ENCODE data around the gene PLCB1.
A peak's percentile ranks its signal among the peaks of the same experiment; 100 is the strongest.

PLCB1 gene

DNA sequence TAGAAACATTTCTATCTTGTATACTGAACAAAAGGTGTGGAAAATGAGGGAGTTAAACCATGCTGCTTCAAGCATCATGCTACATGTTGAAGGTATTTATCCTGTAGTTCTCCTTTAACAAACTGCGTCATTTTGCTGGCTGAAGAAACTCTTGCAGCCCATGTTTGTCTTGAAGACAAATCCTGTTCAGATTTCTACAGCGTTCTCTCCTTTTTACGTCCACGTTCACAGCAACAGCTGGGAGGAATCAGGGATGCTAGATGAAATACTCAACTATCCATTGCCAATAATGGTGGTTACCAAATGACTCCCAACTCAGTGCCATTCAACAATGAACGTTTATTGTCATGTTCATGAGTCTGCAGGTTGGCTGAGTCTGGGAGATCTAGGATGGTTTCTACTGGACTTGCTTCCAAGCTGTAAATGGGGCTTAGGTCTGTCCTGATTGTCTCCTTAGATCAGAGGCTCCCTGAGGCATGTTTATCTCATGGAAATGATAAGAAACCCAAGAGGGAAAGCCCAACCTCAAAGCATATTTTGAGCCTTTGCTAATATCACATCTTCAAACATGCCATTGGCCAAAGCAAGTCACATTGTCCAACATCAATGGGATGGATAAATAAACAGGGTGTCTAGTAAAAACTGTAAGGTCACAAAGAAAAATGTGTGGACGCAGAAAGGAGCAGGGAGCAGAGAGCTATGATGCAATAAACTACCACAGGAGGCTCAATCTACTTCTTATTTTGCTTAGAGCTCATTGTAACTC is 2.7 kb upstream of the PLCB1 start:
- Histone ChIP-seq H3K36me3 (ENCODE audit: control insufficient read depth, insufficient read depth, low read length) (no peaks in the 10 kb centered on the region), H3K27me3 (ENCODE audit: control insufficient read depth, insufficient read depth, low read length) (peaks cover 23% of the 10 kb centered on the region), H3K4me1 (ENCODE audit: control insufficient read depth, insufficient read depth, low read length) (peaks cover 37% of the 10 kb centered on the region), H3K9me3 (ENCODE audit: control insufficient read depth, insufficient read depth, low read depth, low read length) (0 out of 2 replicates have a peak, but pooled peaks cover 2% of the 10 kb centered on the region), H3K9ac (ENCODE audit: low read length) (no peak overlapping the region), H3K4me3 (ENCODE audit: low read depth, low read length) (no peak overlapping the region), H3K27ac (ENCODE audit: low read depth, low read length) (no peak overlapping the region)

- Histone ChIP-seq H3K27ac (ENCODE audit: low read depth, low read length) (no peak overlapping the region), H3K9ac (ENCODE audit: low read length) (no peak overlapping the region), H3K36me3 (ENCODE audit: control insufficient read depth, insufficient read depth, low read length) (no peaks in the 10 kb centered on the region), H3K4me3 (ENCODE audit: low read depth, low read length) (peak overlapping the region; percentile 78), H3K4me1 (ENCODE audit: control insufficient read depth, insufficient read depth, low read length) (peaks cover 37% of the 10 kb centered on the region), H3K27me3 (ENCODE audit: control insufficient read depth, insufficient read depth, low read length) (peaks cover 26% of the 10 kb centered on the region), H3K9me3 (ENCODE audit: control insufficient read depth, insufficient read depth, low read depth, low read length) (0 out of 2 replicates have a peak, but pooled peaks cover 2% of the 10 kb centered on the region)
These were observed 1.1 kb upstream of the PLCB1 start for GRCh38 chr20:8130840-8131526.

- no peaks in the 10 kb centered on the region for H3K36me3 ChIP-seq (ENCODE audit: control insufficient read depth, insufficient read depth, low read length)
- H3K27me3 ChIP-seq (ENCODE audit: control insufficient read depth, insufficient read depth, low read length) = peaks cover 26% of the 10 kb centered on the region
- H3K27ac ChIP-seq (ENCODE audit: low read depth, low read length) = no peak overlapping the region
- H3K4me1 ChIP-seq (ENCODE audit: control insufficient read depth, insufficient read depth, low read length) = peaks cover 26% of the 10 kb centered on the region
- H3K4me3 ChIP-seq (ENCODE audit: low read depth, low read length) = peak overlapping the region; percentile 78
- 0 out of 2 replicates have a peak, but pooled peaks cover 2% of the 10 kb centered on the region for H3K9me3 ChIP-seq (ENCODE audit: control insufficient read depth, insufficient read depth, low read depth, low read length)
- peak overlapping the region; percentile 54 for H3K9ac ChIP-seq (ENCODE audit: low read length)
These were observed 631 bp downstream of the PLCB1 start for GRCh38 chr20:8132484-8133309.

DNA sequence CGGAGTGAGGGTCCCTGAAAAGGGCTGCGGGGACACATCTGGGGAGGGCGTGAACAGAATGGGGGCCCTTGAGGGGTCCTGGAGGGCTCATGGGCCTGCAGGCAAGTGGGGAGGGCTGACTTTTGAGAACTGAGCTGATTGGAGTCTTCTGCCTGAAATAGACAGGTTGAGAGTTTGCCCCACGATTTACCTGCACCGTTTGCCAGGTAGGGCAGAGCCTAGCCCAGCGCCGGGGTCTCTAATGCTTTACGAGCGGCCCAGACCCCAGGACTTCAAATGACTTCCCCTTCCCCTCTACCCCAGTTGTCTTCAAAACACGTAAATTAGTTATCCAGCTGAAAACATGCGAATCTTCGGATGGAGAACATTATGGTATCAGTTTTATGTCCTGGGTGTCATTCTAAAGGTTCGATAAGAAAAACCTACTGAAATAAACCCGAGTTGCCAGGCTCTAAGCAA is 1.3 kb downstream of the PLCB1 start:
- peaks cover 19% of the 10 kb centered on the region for H3K4me1 ChIP-seq (ENCODE audit: control insufficient read depth, insufficient read depth, low read length)
- H3K9me3 ChIP-seq (ENCODE audit: control insufficient read depth, insufficient read depth, low read depth, low read length) = 0 out of 2 replicates have a peak, but pooled peaks cover 2% of the 10 kb centered on the region
- peak overlapping the region; percentile 78 for H3K4me3 ChIP-seq (ENCODE audit: low read depth, low read length)
- H3K27me3 ChIP-seq (ENCODE audit: control insufficient read depth, insufficient read depth, low read length) = peaks cover 26% of the 10 kb centered on the region
- no peak overlapping the region for H3K9ac ChIP-seq (ENCODE audit: low read length)
- H3K27ac ChIP-seq (ENCODE audit: low read depth, low read length) = no peak overlapping the region
- H3K36me3 ChIP-seq (ENCODE audit: control insufficient read depth, insufficient read depth, low read length) = no peaks in the 10 kb centered on the region

DNA sequence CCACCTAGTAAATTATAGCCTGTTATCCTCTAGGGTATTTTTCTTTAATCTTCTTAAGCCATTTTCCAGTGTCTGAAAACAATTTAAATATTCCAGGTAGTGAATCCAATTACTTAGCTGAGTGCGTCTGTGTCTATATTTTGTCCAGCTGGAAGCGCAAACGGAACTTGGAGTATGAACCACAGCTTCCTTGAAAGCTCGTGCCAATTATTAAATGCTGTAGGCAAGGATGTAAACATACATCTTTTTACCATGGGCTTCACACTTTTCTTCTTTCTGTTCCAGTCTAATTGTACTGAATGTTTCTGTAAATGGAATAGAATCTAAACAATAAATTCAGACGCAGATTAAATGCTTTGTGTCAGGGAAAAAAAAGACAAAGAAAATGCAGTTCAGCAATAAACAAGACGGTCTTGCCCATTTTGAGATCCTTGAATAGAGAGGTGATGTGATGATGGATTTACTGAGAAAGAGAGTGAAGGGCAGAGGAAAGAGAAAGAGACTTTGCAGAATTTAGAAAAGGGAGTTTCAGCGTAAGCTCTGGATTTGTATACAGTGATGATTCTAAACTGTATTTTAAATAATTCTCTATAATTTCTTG is 1.9 kb downstream of the PLCB1 start:
- no peak overlapping the region for H3K27ac ChIP-seq (ENCODE audit: low read depth, low read length)
- 0 out of 2 replicates have a peak, but pooled peaks cover 2% of the 10 kb centered on the region for H3K9me3 ChIP-seq (ENCODE audit: control insufficient read depth, insufficient read depth, low read depth, low read length)
- H3K9ac ChIP-seq (ENCODE audit: low read length) = no peak overlapping the region
- H3K36me3 ChIP-seq (ENCODE audit: control insufficient read depth, insufficient read depth, low read length) = no peaks in the 10 kb centered on the region
- peaks cover 15% of the 10 kb centered on the region for H3K4me1 ChIP-seq (ENCODE audit: control insufficient read depth, insufficient read depth, low read length)
- no peak overlapping the region for H3K4me3 ChIP-seq (ENCODE audit: low read depth, low read length)
- H3K27me3 ChIP-seq (ENCODE audit: control insufficient read depth, insufficient read depth, low read length) = peaks cover 26% of the 10 kb centered on the region

DNA sequence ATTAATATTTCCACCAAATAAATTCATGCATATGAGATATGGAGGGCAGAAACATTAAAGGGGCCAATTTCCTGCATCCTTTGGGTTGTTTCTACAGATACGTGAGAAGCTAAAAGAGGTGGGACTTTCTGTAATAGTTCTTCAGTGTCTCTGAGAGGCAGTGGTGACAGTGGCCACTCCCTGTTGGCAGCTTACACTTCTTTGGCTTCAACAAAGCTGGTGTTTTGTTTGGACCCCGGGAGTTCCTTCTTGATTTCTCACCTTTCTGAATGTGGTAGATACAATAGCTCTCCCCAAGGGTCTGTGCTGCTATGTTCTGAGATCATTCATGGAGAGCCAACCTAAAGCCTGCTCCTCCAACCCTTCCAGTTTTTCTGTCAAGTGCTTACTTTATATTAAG is 7.8 kb downstream of the PLCB1 start:
- H3K27ac ChIP-seq (ENCODE audit: low read depth, low read length) = no peak overlapping the region
- H3K4me1 ChIP-seq (ENCODE audit: control insufficient read depth, insufficient read depth, low read length) = peaks cover 4% of the 10 kb centered on the region
- H3K36me3 ChIP-seq (ENCODE audit: control insufficient read depth, insufficient read depth, low read length) = no peaks in the 10 kb centered on the region
- H3K9ac ChIP-seq (ENCODE audit: low read length) = no peak overlapping the region
- no peak overlapping the region for H3K4me3 ChIP-seq (ENCODE audit: low read depth, low read length)
- H3K27me3 ChIP-seq (ENCODE audit: control insufficient read depth, insufficient read depth, low read length) = no peaks in the 10 kb centered on the region
- no peaks in the 10 kb centered on the region for H3K9me3 ChIP-seq (ENCODE audit: control insufficient read depth, insufficient read depth, low read depth, low read length)

DNA sequence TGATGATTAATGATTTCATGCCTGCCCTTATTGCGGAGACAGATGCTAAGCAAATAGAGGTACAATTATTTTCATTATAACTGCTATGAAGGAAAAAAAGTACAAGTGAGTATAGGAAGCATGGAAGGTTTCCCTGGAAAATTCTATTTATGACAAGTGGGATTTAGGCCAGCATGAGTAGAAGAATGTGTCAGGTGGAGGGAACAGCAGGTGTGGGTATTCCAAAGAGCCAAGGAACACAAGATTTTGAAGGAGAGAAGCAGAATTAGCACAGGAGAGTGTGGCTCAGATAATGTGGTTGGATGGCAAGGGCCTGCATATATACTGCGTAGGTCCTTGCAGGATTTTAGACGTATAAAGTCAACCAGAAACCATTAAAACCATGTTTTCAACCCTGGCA is 11.4 kb downstream of the PLCB1 start:
- H3K9ac ChIP-seq (ENCODE audit: low read length) = no peak overlapping the region
- peaks cover 14% of the 10 kb centered on the region for H3K4me1 ChIP-seq (ENCODE audit: control insufficient read depth, insufficient read depth, low read length)
- no peaks in the 10 kb centered on the region for H3K27me3 ChIP-seq (ENCODE audit: control insufficient read depth, insufficient read depth, low read length)
- H3K9me3 ChIP-seq (ENCODE audit: control insufficient read depth, insufficient read depth, low read depth, low read length) = no peaks in the 10 kb centered on the region
- H3K4me3 ChIP-seq (ENCODE audit: low read depth, low read length) = no peak overlapping the region
- H3K36me3 ChIP-seq (ENCODE audit: control insufficient read depth, insufficient read depth, low read length) = no peaks in the 10 kb centered on the region
- no peak overlapping the region for H3K27ac ChIP-seq (ENCODE audit: low read depth, low read length)

DNA sequence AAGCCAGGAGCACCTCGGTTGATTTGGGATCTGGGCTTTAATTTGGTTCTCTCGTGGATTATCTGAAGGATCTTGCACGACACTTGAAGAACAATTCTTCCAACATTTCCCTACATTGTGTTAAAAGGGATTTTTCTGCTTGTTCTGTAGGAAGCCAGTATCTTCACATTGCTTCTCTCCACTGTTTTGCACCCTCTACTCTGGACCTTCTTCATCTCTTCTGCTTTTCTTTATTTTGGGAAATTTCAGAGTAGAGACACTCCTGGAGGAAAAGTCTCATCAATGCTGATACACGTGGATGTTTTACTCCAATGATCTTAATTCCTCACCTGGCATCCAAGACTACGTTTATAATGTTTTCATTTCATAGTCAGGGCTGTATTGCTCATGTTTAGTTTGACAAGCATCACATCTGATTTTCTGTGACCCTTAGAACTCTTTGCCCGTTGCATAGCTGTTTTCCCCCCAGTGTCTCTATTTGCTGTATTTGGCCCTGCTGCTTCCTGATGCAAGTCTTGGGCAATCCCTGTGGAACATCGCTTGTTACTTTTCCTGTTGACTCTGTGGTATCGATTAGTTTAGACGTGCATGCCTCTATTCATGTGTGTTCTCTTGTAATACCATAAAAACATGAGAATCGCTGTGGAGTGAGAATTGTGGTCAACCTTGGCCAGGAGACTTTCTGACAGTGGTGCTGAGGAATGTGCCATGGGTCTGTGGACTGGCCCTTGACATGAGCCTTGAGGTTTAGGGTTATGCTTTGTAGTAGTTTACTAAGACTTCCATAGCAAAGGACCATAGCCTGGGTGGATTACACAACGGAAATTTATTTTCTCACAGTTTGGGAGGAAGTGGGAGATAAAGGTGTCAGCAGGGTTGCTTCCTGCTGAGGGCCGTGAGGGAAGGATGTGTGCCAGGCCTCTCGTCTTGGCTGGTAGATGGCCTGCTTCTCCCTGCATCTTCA is 12.5 kb downstream of the PLCB1 start:
- no peak overlapping the region for H3K27ac ChIP-seq (ENCODE audit: low read depth, low read length)
- no peak overlapping the region for H3K9ac ChIP-seq (ENCODE audit: low read length)
- H3K4me3 ChIP-seq (ENCODE audit: low read depth, low read length) = no peak overlapping the region

DNA sequence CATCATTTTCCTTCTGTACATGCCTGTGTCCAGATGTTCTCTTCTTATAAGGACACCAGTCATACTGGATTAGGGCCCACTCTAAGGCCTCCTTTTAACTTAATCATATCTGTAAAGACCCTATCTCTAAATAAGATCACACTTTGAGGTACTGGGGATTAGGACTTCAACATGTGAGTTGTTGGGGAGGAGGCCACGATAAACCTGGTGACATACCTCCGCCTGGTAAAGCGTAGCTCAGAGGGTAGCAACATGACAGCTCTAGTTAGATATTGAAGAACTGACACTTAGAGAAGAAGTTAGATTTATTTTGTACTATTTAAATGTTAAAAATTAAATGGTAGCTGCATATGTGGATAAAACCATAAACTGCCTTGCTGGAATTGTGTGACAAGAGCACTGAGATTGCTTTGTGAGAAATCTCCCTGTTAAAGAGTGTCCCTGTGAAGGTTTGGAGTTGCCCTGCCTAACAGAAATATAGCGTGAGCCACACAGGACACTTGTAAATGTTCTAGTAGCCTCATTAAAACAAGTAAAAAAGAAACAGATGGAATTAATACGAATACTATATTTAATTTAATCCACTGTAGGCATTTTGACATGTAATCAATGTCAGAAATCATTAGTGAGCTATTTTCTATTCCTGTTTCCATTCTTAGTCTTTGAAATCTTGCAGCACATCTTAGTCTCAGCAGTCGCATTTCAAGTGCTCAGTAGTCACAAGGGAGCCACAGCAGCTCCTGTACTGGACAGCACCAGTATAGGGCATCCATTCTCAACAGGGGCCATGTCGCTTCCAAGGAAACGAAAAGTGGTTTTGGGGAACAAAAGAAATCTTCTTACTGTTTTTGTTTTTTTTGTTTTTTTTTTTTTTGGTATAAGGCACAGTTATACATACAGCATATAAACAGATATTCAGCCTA is 13.4 kb downstream of the PLCB1 start:
- no peak overlapping the region for H3K27ac ChIP-seq (ENCODE audit: low read depth, low read length)
- H3K9ac ChIP-seq (ENCODE audit: low read length) = no peak overlapping the region
- no peaks in the 10 kb centered on the region for H3K9me3 ChIP-seq (ENCODE audit: control insufficient read depth, insufficient read depth, low read depth, low read length)
- peaks cover 14% of the 10 kb centered on the region for H3K4me1 ChIP-seq (ENCODE audit: control insufficient read depth, insufficient read depth, low read length)
- no peaks in the 10 kb centered on the region for H3K27me3 ChIP-seq (ENCODE audit: control insufficient read depth, insufficient read depth, low read length)
- no peak overlapping the region for H3K4me3 ChIP-seq (ENCODE audit: low read depth, low read length)
- H3K36me3 ChIP-seq (ENCODE audit: control insufficient read depth, insufficient read depth, low read length) = no peaks in the 10 kb centered on the region

More for the DNA sequence above, 12.5 kb downstream of the PLCB1 start:
- H3K9me3 ChIP-seq (ENCODE audit: control insufficient read depth, insufficient read depth, low read depth, low read length) = no peaks in the 10 kb centered on the region
- no peaks in the 10 kb centered on the region for H3K36me3 ChIP-seq (ENCODE audit: control insufficient read depth, insufficient read depth, low read length)
- H3K4me1 ChIP-seq (ENCODE audit: control insufficient read depth, insufficient read depth, low read length) = peaks cover 14% of the 10 kb centered on the region
- H3K27me3 ChIP-seq (ENCODE audit: control insufficient read depth, insufficient read depth, low read length) = no peaks in the 10 kb centered on the region

All from HUES6 (cell line).